Left colon (tissue), 2 donors: ENCODE results near the gene ANGPTL2. TPM values are rescaled to one million over a fixed set of nuclear protein-coding genes. Genes with fewer than 3 reads are reported as not detected.

Experiments used
- ATAC-seq: fragments of 200-7000 bp; cut with Tn5 transposase; one replicate; pipeline ENCODE4 v1.9.1; 2020; ENCODE audit warnings: mild to moderate bottlenecking, moderate library complexity
- DNase-seq, 2 donors: peaks; one replicate each; pipeline ENCODE4 v3.0.0-alpha.2; 2020
- intact Hi-C, 2 donors: fragments of 100-400 bp; cut with DNase I in 1 of 2; cut with micrococcal nuclease in 1 of 2; formaldehyde crosslinking; loops; one replicate each; pipeline versions ENCODE4 v1.11.2 to v1.14.0; 2022; cut with DNase I, micrococcal nuclease
- total RNA-seq, 2 donors: library from RNA; stranded (reverse); fragmentation: NEBNext Ultra II Directional; extraction: Animal tissue kit (Norgen Biotek cat#: 25700); gene quantifications; one replicate each; pipeline ENCODE4 v1.2.1, GENCODE V29; 2021
- donor health status: DM: no; HTN: no; CAD: no.
- donor health status: DM: yes; HTN: yes; CAD: no.

The ANGPTL2 gene
- total RNA-seq, 2 donors from 2014 or later: 6.0 to 12.0 TPM

- intact Hi-C loops: no loop called here
These were observed 33.5 kb downstream of the ANGPTL2 start for GRCh38 chr9:127088724-127089615.

DNA sequence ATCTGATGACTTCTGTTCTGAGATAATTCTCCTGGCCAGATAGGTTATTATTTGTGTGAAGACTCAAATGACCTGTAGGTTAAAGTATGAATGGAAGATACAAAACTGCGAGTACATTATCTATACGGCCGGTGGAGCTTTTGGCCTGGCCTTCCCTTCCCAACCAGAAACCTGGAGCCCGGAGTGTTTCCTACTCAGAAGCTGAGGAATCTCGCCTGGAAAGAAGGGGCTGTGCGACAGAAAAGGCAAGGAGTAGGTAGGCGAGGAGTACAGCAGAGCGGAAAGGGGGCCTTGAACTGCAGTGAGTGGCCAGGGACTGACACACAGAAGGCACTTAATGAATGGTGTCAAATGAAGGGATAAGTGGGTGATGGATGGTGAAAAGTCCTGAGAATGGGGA lies 34.6 kb downstream of the ANGPTL2 start:
- intact Hi-C loops: no loop called here
- DNase-seq (no peak), ATAC-seq (no peak)

More at GRCh38 chr9:127088724-127089615, 33.5 kb downstream of the ANGPTL2 start:
- ATAC-seq: no peak
- DNase-seq: no peak

DNA sequence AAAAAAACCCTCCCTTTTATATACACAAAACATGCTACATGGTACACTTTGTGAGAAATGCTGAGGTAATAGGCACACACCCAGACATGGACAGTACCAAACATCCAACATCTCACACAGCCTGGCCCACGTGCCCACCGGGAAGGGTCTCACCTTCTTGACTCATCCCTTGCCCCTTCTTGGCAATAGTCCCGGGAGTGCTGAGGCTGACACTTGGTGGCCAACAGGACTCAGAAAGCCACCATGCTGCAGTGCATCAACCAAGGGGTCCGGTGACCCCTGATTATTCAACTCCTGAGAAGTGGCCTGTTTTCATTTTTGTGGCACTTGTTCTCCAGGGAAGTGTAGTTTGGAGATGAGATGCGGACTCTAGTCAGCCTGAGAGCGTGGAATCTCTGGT lies 35.0 kb downstream of the ANGPTL2 start:
- ATAC-seq (no peak), DNase-seq (no peak)
- intact Hi-C loops: no loop called here

- ATAC-seq: no peak
These were observed 35.7 kb downstream of the ANGPTL2 start for GRCh38 chr9:127086771-127087170.

DNA sequence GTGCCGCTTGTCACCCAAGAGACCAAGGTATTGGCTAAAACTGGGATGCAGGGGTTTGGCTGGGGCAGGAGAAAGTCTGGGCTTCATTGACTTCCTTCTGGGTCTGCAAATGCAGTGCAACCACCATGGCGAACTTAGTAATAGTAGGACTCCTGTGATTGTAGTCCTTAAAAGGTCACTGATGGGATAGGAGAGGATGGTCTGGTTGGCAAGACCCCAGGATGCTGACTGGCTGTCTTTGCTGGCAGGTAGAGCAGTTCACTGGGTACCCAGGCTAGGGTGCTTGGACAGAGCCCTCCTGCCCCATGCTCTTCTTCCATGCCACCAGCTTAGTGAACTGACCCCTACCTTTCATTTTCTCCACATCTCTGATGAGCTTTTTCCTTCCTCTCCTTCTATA lies 37.2 kb downstream of the ANGPTL2 start:
- intact Hi-C loops: no loop called here
- ATAC-seq (no peak), DNase-seq (no peak)

More at GRCh38 chr9:127086771-127087170, 35.7 kb downstream of the ANGPTL2 start:
- intact Hi-C loops: no loop called here
- DNase-seq: no peak

DNA sequence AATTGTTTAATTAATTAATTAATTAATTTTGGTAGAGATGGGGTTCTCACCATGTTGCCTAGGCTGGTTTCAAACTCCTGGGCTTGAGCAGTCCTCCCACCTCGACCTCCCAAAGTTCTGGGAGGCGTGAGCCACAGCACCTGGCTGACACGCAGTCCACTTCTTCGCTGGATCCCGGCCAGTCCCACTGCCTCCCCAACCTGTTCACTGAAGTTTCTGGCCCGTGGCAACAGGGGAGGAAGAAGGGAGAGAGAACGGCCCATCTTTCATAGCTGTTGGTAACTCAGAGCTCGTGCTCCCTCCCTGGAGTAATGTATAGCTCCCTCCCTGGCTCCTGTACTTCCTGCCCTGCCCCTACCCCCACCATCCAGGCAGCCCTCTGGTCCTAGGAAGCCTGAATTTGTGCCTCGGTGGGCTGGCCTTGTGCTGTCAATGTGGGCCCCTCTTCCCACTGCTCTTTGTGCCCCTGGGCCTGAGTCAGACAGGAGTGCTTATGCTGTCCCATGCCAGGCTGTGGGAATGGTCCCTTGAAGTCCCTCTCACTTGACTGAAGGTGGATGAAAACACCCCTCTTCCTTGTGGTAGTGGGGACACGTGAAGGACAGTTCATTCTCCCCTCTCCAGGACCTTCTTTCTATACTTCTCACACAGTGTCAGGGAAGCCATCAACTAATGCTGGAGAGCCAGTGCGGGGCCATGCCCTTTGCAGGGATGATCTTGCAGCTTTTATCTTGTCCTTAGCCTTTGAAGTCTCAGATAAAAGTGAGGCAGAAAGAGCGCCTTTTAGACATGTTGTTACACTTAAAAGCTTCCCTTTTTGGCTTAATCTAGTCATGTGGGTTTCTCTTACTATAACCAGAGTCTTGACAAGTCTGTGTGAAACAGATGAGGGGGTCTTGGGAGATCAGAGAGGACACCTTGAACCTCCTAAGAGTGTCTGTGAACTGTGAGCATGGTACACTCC lies 38.1 kb downstream of the ANGPTL2 start:
- ATAC-seq: no peak
- intact Hi-C loops: no loop called here
- no peak for DNase-seq

DNA sequence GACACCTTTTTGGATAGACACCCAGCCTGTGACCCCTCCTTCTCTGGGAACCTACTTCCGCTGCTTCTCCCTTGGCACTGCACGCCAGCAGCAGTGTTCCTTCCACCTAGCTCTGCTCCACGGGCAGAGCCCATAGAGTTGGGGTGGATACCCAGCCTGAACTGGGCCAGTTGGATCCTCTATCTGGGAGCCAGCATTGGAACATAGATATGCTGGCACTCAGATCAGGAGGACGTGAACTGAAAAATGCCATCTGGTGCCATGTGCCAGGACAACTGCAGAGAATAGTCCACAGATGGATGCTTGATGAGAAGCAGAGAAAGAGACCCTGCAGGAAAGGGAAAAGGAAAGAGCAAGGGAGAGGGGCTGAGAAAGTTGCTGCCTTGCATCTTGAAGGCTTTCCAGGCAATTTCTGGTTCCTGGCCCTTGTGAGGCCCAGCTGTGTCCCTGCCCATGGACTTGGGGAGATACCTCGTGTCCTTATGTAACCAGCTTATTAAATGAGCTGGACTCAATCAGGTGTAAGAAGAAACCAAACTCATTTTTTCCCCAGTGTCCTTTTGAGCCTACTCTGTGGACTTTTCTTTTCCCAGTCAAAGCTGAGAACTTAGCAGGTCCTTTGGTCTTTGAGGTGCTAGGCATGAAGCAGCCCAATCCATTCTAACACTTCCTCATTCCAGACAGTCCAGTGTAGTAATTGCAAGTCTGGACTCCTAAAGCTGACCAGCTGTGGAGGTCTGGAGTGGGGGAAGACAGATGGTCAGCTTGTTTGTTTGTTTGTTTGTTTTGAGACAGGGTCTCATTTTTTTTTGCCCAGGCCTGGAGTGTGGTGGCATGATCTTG lies 39.1 kb downstream of the ANGPTL2 start:
- no peak for DNase-seq
- intact Hi-C loops: no loop called here
- ATAC-seq: no peak

DNA sequence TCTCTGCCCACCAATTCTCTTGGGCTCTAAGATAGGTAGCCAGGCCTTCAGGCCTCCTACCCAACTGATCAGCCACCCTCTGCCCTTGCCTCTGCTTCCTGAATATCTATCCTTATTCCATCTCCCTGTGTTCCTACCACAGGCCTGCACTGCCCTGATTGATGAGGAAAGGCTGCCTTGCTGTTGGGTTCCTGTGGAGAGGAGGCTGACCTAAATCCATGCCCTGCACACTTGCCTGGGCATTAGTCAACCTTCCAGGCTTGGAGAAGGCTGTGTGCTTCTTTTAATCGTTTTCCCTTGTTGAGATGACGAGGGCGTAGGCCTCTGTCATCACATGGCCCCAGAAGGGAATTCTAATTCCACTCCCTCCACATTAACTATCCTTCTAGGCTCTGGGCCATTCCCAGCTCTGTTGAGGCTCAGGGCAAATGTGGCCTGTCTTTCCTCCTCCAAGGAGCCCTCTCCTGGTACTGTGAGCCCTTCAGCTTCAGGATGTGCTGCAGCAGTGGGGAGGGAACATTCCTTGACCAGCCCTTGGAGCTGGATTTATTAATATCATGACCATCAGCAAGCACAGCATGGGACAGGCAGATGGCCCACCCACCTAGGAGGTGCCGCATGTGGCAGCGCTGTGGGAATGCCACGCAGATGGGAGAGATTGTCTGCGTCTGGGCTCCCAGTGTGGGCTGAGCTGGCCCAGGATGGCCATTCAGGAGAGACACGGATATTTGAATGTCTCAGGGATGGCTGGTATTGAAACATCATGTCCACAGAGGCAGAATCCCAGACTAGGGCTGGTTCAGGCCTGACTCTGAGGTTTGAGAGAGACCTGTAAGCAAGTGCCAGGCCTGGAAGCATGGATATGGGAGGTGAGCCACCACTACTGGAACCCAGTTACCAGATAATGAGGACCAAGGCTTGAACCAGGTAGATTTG lies 40.9 kb downstream of the ANGPTL2 start:
- DNase-seq: no peak
- intact Hi-C loops: no loop called here
- ATAC-seq: no peak

DNA sequence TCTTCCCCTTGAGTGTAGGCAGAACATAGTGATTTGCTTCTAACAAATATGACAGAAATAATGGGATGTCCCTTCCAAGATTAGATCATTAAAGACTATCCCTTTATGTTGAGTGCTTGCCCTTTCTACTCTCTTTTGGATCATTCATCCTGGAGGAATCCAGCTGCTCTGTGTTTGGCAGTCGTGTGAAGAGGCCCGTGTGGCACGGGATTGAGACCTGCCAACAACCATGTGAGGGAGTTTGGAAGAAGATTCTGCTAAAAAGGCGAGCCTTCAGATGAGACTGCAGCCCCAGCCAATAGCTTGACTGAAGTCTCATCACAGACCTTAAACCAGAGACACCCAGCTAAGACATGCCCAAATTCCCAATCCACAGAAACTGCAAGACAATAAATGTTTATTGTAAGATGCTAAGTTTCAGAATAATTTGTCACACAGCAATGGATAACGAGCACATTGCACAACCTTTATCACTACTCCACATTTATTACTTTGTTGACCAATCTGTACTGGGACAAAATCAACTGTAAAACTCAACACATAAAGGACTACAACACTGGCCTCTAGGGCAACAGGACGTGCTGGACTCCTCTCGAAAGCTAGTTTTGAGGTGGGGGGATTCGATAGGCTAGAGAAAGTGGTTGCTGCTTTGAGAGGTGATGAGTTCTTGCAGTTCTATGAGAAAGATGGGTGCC lies 42.8 kb downstream of the ANGPTL2 start:
- DNase-seq (no peak), ATAC-seq (peak; percentile 34)

GRCh38 chr9:127078988-127079387 lies 43.4 kb downstream of the ANGPTL2 start:
- no peak for DNase-seq
- intact Hi-C loops: no loop called here
- peak; percentile 68 for ATAC-seq

More for the DNA sequence above, 42.8 kb downstream of the ANGPTL2 start:
- intact Hi-C loops: no loop called here

DNA sequence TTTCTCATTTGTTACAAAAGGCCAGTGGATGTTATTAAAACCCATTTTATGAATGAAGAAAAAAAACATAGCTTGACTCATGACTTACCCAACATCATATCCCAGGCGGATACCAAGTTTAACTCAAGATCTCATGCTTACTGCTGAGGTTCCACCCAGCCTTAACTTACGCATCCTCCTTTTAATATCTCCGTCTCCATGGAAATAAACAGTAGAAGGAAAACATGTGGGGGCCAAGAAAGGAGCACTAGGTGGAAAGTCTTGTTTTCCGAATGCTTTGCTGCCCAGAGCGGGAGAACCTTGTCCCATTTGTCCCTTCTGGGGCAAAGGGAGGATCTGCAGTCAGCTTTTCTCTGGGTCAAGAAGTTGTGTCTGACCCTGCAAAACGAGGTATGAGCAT lies 44.1 kb downstream of the ANGPTL2 start:
- intact Hi-C loops: no loop called here
- no peak for DNase-seq
- ATAC-seq: no peak

DNA sequence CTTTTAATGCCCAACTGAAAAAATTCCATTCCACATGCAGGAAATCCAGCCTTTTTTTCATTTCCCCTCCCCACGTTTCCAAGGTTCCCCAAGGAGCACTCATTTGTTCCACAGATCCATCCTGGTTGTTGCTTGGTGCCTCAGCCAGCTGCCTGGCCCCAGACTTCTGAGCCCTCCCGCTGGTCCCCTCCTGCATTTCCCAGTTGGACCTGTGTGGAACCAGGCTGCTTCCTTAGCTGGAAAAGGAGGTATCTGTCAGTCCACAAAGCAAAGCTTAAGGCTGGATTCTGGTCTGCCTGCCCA lies 44.8 kb downstream of the ANGPTL2 start:
- DNase-seq (no peak), ATAC-seq (no peak)
- intact Hi-C loops: no loop called here

- DNase-seq (no peak), ATAC-seq (no peak)
- intact Hi-C loops: no loop called here
These were observed 45.4 kb downstream of the ANGPTL2 start for GRCh38 chr9:127076860-127077643.

- intact Hi-C loops: no loop called here
- no peak for DNase-seq
- no peak for ATAC-seq
These were observed 46.6 kb downstream of the ANGPTL2 start for GRCh38 chr9:127075624-127076372.

DNA sequence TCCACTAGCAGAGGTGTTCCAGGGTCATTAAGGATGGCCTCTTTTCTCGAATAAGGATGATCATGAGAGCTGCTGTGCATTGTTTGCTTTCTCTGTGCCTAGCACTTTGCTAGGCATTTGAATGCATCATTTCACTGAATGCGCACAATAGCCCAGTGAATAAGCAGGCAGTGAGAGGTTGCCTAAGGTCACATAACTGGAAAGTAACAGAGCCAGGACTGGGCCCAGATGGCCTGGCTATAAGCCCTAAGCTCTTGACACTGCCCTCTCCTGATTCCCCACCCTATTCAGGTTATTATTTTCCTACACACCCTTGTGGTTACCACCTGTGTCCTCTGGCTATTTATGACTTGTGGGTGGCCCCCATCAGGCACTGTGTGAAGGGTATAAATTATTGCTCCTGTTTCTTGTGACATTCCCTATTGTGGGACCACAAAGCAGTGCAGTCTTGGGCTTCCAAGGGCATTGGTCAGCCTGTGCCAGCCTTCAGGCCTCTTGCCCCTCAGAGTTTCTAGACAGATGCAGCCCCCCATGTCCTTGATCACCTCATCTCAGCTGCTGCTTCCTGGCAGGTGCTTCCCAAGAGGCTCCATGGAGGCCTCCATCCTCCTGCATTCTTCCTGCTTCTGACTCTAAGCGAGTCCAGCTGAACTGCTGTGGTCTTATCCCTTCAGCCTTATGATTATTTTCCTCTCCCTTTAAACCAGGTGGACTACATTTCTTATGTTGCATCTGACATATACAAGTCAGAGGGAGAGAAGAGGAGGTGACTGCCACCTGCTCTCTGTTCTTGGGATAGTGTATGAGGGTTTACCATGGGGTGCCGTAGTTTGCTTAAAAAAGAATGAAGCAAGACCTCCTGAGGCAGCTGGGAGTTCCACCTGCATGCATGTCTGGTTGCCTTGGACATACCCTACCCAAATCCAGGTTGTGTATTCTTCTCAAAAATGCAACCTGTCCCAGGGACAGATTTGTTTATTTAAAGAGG lies 47.6 kb downstream of the ANGPTL2 start:
- intact Hi-C loops: no loop called here
- ATAC-seq (no peak), DNase-seq (no peak)
